GM23248 (cell line): ENCODE results near the gene ATE1. TPM values are rescaled to one million over a fixed set of nuclear protein-coding genes. Genes with fewer than 3 reads are reported as not detected.

Experiments
- DNase-seq: peaks from one replicate; pipeline ENCODE4 v3.0.0-alpha.2; 2015
- H2AFZ ChIP-seq: fragments of 200-600 bp; sonication (generic); 2 replicates; pipeline ENCODE4 v1.6.1; 2016; ENCODE audit warnings: antibody characterized with exemption
- H3F3A ChIP-seq: fragments of 200-600 bp; sonication (generic); 2 replicates; pipeline ENCODE4 v1.6.1; 2016; ENCODE audit warnings: mild to moderate bottlenecking, antibody characterized with exemption, mixed run types; ENCODE audit not compliant: insufficient read depth
- H3K27ac ChIP-seq: fragments of 200-600 bp; sonication (generic); 2 replicates; pipeline ENCODE4 v1.5.1; 2016; ENCODE audit warnings: mild to moderate bottlenecking
- H3K27me3 ChIP-seq: fragments of 200-600 bp; sonication (generic); replicated peaks from 2 replicates; pipeline ENCODE4 v1.6.1; 2016; ENCODE audit warnings: mild to moderate bottlenecking; ENCODE audit not compliant: insufficient read depth
- H3K36me3 ChIP-seq: fragments of 200-600 bp; sonication (generic); 2 replicates; pipeline ENCODE4 v1.6.1; 2016; ENCODE audit warnings: low read depth, mild to moderate bottlenecking
- H3K4me1 ChIP-seq: fragments of 200-600 bp; sonication (generic); 2 replicates; pipeline ENCODE4 v1.6.1; 2016; ENCODE audit warnings: mild to moderate bottlenecking; ENCODE audit not compliant: insufficient read depth
- H3K4me2 ChIP-seq: fragments of 200-600 bp; sonication (generic); one replicate; pipeline ENCODE4 v1.6.1; 2016; ENCODE audit warnings: mild to moderate bottlenecking; ENCODE audit not compliant: unreplicated experiment
- H3K4me3 ChIP-seq: fragments of 200-600 bp; sonication (generic); 2 replicates; pipeline ENCODE4 v1.5.1; 2016; ENCODE audit warnings: mild to moderate bottlenecking
- H3K79me2 ChIP-seq: fragments of 200-600 bp; sonication (generic); 2 replicates; pipeline ENCODE4 v1.6.1; 2016; ENCODE audit warnings: mild to moderate bottlenecking; ENCODE audit not compliant: insufficient read depth
- H3K9ac ChIP-seq: fragments of 200-600 bp; sonication (generic); 2 replicates; pipeline ENCODE4 v1.6.1; 2016; ENCODE audit warnings: mild to moderate bottlenecking
- H3K9me2 ChIP-seq: fragments of 200-600 bp; sonication (generic); 2 replicates; pipeline ENCODE4 v1.6.1; 2016; ENCODE audit warnings: mixed run types, mild to moderate bottlenecking, moderate library complexity; ENCODE audit not compliant: insufficient read depth
- H3K9me3 ChIP-seq: fragments of 200-600 bp; sonication (generic); one replicate; pipeline ENCODE4 v1.6.1; 2017; ENCODE audit warnings: low read depth
- H4K20me1 ChIP-seq: fragments of 200-600 bp; sonication (generic); 2 replicates; pipeline ENCODE4 v1.6.0; 2016; ENCODE audit not compliant: insufficient read depth
- EZH2 ChIP-seq: fragments of 200-600 bp; sonication (generic); IDR thresholded peaks from 2 replicates; pipeline ENCODE4 v1.6.1; 2018; ENCODE audit warnings: antibody characterized with exemption, mild to moderate bottlenecking; ENCODE audit not compliant: insufficient read depth, poor library complexity, severe bottlenecking
- EZH2phosphoT487 ChIP-seq: fragments of 200-600 bp; sonication (generic); IDR thresholded peaks from 2 replicates; pipeline ENCODE4 v1.6.1; 2018; ENCODE audit warnings: antibody characterized with exemption, moderate library complexity, mild to moderate bottlenecking, low read depth; ENCODE audit not compliant: insufficient read depth
- WGBS, 2 experiments: methylation state at CpG; one replicate each; pipeline ENCODE4 v1.1.6; 2015 to 2017; ENCODE audit warnings: low lambda C conversion rate in 2 of 2, low coverage in 1 of 2; ENCODE audit errors: missing lambda C conversion rate in 2 of 2; 5-methylcytosine and 5-hydroxymethylcytosine counted together
- in situ Hi-C: fragments of 300-500 bp; cut with MboI; formaldehyde crosslinking; loops from 2 replicates; pipeline ENCODE4 v1.15.0; 2020
- polyA plus RNA-seq: library from polyadenylated mRNA; unstranded; fragments of >200 nt; fragmentation: Nextera tagmentation; extraction: Ambion mirVana; gene quantifications from 2 replicates; pipeline ENCODE4 v1.2.1, GENCODE V29; 2016
- total RNA-seq: library from RNA; depleted of rRNA; stranded (reverse); fragments of >200 nt; shearing (Covaris generic); gene quantifications from 2 replicates; pipeline ENCODE4 v1.2.3, GENCODE V29; 2014

ATE1 gene
- total and polyA plus RNA-seq, 2 experiments from 2014 or later, result 14.8 to 19.1 TPM

DNA sequence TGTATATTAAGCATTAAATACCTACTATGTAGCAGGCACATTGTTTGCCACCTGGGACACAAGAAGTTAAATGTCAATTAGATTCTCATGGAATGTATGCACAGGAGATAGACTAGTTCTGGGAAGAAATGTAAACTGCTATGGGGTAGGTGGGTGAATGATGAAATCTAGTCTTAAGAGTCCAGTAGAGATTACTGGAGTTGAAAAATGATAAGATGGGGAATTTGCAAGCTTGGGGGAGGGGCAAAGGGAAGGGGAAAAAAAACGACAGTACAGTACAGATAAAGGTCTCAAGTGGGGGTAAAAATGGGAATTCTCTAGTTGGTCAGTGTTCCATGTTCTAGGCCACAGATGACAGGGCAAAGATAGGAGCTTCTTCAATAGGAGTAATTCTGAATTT, 94.4 kb downstream of the ATE1 start:
- Histone ChIP-seq H3K4me2 (no peak overlapping the region), H3K27ac (no peak overlapping the region), H3K4me1 (no peaks in the 10 kb centered on the region), H3K79me2 (no peaks in the 10 kb centered on the region), H3K9me3 (no peaks in the 10 kb centered on the region), H3F3A (no peaks in the 10 kb centered on the region), H4K20me1 (no peaks in the 10 kb centered on the region), H3K27me3 (no peaks in the 10 kb centered on the region), H2AFZ (no peak overlapping the region), H3K36me3 (no peaks in the 10 kb centered on the region), H3K4me3 (no peak overlapping the region), H3K9me2 (no peaks in the 10 kb centered on the region), H3K9ac (no peak overlapping the region)
- TF ChIP-seq EZH2phosphoT487, result no peak
- TF ChIP-seq EZH2, result no peak
- in situ Hi-C loops, result no loop called here
- WGBS, 2 experiments, result 13 to 22% methylated on average over 1 of the region's 1 CpG
- no peak for DNase-seq

DNA sequence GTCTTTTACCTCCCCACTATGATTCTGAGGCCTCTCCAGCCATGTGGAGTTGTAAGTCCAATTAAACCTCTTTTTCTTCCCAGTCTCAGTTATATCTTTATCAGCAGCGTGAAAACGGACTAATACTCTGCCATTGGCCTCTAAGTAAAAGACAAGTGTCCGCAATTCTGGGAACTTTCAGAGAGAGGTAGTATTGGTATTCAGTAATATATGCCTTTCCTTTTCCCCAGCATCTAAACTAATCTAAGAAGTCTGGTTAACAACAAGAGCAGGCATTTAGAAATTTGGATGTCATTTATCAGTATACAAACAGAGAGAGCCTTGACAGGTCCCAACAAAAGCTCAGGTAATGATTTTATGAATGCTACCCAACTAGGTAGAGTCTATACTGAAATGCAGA, 95.2 kb downstream of the ATE1 start:
- no peaks in the 10 kb centered on the region for H3K4me1 ChIP-seq
- H3F3A ChIP-seq, result no peaks in the 10 kb centered on the region
- WGBS, 2 experiments, result 98% methylated on average over 3 of the region's 3 CpGs
- H3K9me3 ChIP-seq, result no peaks in the 10 kb centered on the region
- no peaks in the 10 kb centered on the region for H3K36me3 ChIP-seq
- H3K79me2 ChIP-seq, result no peaks in the 10 kb centered on the region
- no peak for DNase-seq
- no peak overlapping the region for H3K4me3 ChIP-seq
- no peaks in the 10 kb centered on the region for H3K27me3 ChIP-seq
- no peaks in the 10 kb centered on the region for H3K9me2 ChIP-seq
- no peak overlapping the region for H3K4me2 ChIP-seq
- no peaks in the 10 kb centered on the region for H4K20me1 ChIP-seq
- H2AFZ ChIP-seq, result no peak overlapping the region
- H3K27ac ChIP-seq, result no peak overlapping the region
- in situ Hi-C loops, result no loop called here
- no peak overlapping the region for H3K9ac ChIP-seq
- TF ChIP-seq EZH2 (no peak), EZH2phosphoT487 (no peak)

DNA sequence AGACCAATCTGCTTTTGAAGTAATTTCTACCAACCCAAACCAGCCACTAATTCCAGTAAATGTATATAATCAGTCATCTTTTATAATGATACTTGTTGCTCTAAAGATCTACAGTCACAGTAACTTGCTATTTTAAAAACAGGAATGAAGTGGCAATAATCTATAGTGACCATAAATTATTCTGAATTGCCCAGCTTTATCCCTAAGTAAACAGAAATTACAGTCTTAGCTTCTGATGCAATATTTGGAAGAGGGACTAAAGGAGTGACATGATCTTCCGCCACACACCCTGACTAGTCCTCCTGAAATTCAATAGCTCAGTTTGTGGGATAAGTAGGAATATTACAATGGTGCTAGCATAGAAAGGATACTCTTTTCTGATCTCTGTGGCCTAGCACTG, 96.1 kb downstream of the ATE1 start:
- Histone ChIP-seq H2AFZ (no peak overlapping the region), H4K20me1 (no peaks in the 10 kb centered on the region), H3K4me2 (no peak overlapping the region), H3K27me3 (no peaks in the 10 kb centered on the region), H3K79me2 (no peaks in the 10 kb centered on the region), H3F3A (no peaks in the 10 kb centered on the region), H3K4me1 (no peaks in the 10 kb centered on the region), H3K36me3 (no peaks in the 10 kb centered on the region), H3K9me2 (no peaks in the 10 kb centered on the region), H3K9me3 (no peaks in the 10 kb centered on the region), H3K27ac (no peak overlapping the region), H3K4me3 (no peak overlapping the region), H3K9ac (no peak overlapping the region)
- DNase-seq, result no peak
- WGBS, 2 experiments, result 97 to 100% methylated on average over 1 of the region's 1 CpG
- no peak for TF ChIP-seq EZH2phosphoT487
- no peak for TF ChIP-seq EZH2
- in situ Hi-C loops, result no loop called here

DNA sequence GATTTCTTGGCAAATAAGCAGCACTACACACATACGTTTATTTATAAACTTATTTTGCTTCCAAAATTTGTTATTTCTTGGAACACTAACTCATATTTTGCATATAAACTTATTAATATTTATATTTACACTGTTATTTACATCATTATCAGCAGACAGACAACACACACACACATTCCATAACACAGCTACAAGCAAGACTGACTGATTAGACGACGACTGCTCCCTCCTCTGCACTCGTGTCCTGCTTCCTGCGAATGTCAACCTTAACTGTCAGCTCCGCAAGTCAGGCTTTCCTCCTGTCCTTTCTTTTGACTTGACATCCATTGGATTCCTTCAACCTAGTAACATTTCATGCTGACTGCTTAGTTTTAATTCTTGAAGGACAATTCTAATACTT, 96.6 kb downstream of the ATE1 start:
- H3K4me3 ChIP-seq, result no peak overlapping the region
- H3K4me1 ChIP-seq, result no peaks in the 10 kb centered on the region
- no peak for DNase-seq
- no peak overlapping the region for H3K4me2 ChIP-seq
- no peaks in the 10 kb centered on the region for H3F3A ChIP-seq
- in situ Hi-C loops, result no loop called here
- H3K9ac ChIP-seq, result no peak overlapping the region
- H4K20me1 ChIP-seq, result no peaks in the 10 kb centered on the region
- TF ChIP-seq EZH2, result no peak
- no peak for TF ChIP-seq EZH2phosphoT487
- H3K27me3 ChIP-seq, result no peaks in the 10 kb centered on the region
- 86 to 91% methylated on average over 6 of the region's 6 CpGs for WGBS, 2 experiments
- H3K9me3 ChIP-seq, result no peaks in the 10 kb centered on the region
- H3K79me2 ChIP-seq, result no peaks in the 10 kb centered on the region
- H3K27ac ChIP-seq, result no peak overlapping the region
- H3K36me3 ChIP-seq, result no peaks in the 10 kb centered on the region
- no peak overlapping the region for H2AFZ ChIP-seq
- no peaks in the 10 kb centered on the region for H3K9me2 ChIP-seq

DNA sequence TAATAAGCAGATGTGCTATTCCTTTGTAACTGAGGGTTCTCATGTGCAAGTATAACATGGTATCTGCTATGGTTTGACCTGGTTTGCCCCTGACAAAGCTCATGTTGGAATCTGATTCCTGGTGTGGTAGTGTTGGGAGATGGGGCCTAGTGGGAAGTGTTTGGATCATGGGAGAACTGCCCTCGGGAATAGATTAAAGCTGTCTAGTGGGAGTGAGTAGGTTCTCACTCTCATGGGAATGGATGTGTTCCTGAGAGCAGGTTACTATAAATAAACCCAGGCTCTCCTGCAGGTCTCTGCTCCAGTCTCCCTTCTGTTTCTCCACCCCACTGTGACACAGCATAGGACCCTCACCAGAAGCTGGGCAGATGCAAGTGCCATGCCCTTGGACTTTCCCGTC, 97.7 kb downstream of the ATE1 start:
- Histone ChIP-seq H3K27me3 (no peaks in the 10 kb centered on the region), H4K20me1 (no peaks in the 10 kb centered on the region), H3K9me2 (no peaks in the 10 kb centered on the region), H3K9ac (no peak overlapping the region), H3K79me2 (no peaks in the 10 kb centered on the region), H3K9me3 (no peaks in the 10 kb centered on the region), H3K4me3 (no peak overlapping the region), H3F3A (no peaks in the 10 kb centered on the region), H3K36me3 (no peaks in the 10 kb centered on the region), H2AFZ (no peak overlapping the region), H3K4me1 (no peaks in the 10 kb centered on the region), H3K27ac (no peak overlapping the region), H3K4me2 (no peak overlapping the region)
- 92 to 98% methylated on average over 2 of the region's 2 CpGs for WGBS, 2 experiments
- in situ Hi-C loops, result no loop called here
- DNase-seq, result no peak
- TF ChIP-seq EZH2phosphoT487, result no peak
- no peak for TF ChIP-seq EZH2
